GM21825 (cell line): ENCODE measurements around the gene IL1B.

Experiments
- ATAC-seq: cut with Tn5 transposase; IDR thresholded peaks from one replicate; pipeline ENCODE4 v1.9.1; 2021; ENCODE audit warnings: mild to moderate bottlenecking, moderate library complexity; ENCODE audit not compliant: unreplicated experiment

Gene IL1B

DNA sequence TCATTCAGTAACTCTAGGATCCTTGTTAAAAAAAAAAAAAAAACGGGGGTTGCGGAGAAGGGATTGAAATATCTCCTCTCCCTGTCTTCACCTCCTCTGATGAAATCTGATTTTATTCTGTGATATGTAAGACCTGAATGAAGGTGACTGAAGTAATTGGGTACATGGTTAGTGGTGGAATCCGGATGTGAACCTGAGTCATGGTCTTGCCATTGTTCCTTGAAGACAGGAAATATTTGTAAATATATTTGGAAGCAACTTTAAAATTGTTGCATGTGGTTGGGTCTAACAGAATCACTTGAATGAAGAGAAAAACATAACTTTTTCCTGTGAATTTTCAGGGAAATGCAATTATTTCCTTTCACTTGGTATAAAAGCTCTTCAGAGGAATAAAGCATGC is 49.3 kb downstream of the IL1B start:
- ATAC-seq, result no peak

DNA sequence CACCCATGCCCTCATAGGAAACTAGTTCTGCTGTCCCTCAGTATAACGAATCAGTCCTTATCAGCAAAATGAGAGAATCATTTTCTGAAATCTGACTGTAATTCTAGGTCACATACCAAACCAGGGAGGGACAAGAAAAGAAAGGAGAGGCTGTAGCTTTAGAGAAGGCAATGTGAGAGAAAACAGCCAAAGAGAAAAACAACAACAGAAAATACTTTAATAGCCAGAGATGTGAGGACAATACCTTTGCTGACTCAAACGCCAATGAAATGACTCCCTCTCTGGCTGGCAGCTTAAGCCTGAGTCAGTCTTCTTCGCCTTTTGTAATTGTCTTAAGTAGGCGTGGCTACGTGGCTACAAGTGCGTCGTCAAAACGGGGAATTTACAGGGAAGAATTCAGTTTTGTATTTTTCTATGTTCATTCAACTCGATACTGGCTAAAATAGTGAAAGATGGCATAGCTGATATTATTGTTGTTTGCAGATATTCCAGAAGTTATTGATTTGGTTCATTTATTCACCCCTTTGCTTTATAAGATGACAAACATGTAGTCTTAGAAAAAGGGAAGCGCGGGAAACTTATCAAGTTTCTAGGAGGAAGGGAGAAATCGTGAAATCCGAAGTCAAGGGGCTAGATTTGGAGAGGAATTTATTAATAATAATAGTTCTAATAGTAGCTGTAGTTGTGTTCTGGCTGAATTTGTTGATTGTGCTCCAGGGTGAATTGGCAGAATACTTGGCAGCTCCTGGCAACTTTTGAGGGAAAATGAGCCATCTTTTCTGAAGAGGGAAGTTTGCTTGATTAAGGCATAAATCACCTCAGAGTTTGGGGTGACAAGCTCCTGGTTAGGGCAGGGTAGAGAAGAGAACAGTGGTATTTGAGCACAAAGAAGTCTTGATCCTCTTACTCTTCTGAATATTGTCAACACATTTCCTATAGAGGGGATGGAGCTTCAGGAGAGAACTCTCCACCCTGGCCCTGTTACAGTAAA is 52.1 kb downstream of the IL1B start, which contains the start of gene IL1A:
Gene IL1A, minus strand, starts transcription at position 295 of the 991 bp plus-strand sequence. CDS start 723 bp downstream, outside the sequence.
- ATAC-seq, result no peak

DNA sequence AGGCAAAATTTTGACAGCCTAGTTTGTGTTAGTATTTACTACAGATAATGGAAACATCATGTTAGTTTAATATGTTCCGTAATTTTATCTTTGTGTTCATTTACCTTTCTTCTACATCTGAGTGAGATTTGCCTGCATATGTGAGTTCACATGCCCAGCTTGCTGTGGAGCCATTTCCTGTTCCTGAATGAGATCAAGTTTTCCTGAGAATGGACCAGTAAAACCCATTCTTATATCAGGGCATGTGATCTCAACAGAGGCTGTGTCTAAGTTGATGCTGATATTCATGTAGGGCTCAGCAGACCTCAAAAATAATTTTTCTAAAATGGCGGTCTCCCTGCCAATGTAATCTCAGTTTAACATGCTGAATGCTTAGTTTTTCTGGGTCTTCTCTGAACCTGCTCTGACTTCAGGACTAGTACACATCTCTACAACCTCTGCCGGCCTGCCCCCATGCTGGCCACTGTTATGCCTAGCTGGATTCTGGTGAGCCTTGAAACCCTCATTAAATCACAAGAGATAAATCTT is 53.3 kb downstream of the IL1B start:
- no peak for ATAC-seq

DNA sequence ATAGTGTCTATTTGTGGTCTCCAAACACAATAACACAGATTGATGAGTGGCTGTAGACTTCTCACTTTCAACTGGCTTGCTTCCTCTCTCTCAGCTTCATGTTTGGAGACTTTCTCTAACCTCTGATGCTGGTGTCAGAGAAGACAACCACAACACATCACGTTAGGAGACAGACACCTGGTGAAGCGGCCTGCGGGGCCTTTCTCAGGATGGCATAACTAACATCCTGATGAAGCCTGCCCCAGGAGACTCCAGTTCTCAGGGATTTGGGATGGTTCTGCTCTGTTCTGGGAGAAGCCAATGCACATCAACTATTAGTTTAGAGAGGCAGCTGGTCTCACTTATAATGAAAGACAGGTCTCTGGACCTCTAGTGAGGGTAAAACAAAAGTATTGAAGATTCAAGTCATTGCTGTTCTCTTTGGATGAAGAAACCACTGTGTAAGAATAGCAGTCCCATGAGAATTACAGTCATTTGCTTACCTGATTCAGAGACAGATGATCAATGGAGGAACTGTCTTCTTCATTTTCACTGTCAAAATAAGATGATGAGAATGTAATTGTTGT is 54.3 kb downstream of the IL1B start:
- ATAC-seq, result peak; percentile 82
